ENCODE measurements around the gene RBM33.
A peak's percentile ranks its signal among the peaks of the same experiment; 100 is the strongest.

The RBM33 gene

GRCh38 chr7:155804431-155804831 lies 160.0 kb downstream of the RBM33 start:
- peaks cover 28% of the 10 kb centered on the region for H3K4me1 Mint-ChIP-seq
- H3K27me3 Mint-ChIP-seq (ENCODE audit: low read depth) = peaks cover 95% of the 10 kb centered on the region
- H3K9me3 Mint-ChIP-seq = no peaks in the 10 kb centered on the region
- TF ChIP-seq, protein P1, sequence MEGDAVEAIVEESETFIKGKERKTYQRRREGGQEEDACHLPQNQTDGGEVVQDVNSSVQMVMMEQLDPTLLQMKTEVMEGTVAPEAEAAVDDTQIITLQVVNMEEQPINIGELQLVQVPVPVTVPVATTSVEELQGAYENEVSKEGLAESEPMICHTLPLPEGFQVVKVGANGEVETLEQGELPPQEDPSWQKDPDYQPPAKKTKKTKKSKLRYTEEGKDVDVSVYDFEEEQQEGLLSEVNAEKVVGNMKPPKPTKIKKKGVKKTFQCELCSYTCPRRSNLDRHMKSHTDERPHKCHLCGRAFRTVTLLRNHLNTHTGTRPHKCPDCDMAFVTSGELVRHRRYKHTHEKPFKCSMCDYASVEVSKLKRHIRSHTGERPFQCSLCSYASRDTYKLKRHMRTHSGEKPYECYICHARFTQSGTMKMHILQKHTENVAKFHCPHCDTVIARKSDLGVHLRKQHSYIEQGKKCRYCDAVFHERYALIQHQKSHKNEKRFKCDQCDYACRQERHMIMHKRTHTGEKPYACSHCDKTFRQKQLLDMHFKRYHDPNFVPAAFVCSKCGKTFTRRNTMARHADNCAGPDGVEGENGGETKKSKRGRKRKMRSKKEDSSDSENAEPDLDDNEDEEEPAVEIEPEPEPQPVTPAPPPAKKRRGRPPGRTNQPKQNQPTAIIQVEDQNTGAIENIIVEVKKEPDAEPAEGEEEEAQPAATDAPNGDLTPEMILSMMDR (IDR thresholded peaks at IDR 0.05; ENCODE audit: unreplicated experiment in 3 of 3) = no peak
- no peak overlapping the region for H3K27ac Mint-ChIP-seq
- peak overlapping the region; percentile 39 to 67 (median 64) for H3K4me3 Mint-ChIP-seq
- H3K36me3 Mint-ChIP-seq (ENCODE audit: low read depth) = no peaks in the 10 kb centered on the region

DNA sequence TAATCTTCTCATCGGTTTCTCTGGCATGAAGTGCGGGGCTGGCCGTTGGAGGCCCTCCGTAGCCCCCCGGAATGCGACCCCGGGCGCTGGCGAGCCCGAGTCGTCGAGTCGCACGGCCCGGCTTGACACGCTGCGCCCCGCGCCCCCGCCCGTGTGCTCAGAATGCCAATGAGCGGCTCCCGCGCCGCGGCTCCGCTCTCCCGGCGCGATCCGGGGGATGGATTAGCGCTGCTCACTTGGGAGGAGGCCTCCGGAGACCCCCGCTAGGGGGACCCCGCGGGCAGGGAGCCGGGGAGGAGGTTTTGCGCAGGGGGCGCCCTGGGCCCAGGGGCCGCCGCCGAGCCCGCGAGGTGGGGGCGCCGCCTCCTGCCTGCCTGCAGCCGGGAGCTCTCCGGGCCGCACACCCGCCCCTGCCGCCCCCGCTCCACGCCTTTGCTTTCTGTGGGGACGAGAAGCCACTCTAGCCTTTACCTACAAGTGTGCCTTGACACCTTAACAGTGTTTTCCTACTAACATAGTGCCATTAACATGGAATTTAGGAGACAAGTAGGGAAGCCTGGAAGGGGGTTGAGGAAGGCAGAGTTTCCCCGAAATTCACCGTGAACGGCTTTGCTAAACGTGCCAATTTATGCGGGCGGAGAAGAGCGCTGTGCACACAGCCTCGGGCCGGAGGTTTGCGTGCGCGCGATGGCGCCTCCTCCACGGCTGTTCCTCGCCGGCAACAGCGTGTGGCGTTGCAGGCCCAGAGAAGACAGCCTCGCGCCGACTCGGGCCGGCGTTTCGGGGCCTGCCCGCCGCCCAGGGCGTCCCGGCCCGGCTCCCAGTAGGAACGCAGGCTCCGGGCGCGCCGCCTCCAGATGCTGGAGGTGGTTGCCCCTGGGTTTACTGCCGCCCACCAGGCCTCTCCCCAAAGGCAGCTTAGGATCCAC lies 160.7 kb downstream of the RBM33 start:
- peaks cover 28% of the 10 kb centered on the region for H3K4me1 Mint-ChIP-seq
- H3K27ac Mint-ChIP-seq = no peak overlapping the region
- peak overlapping the region; percentile 67 to 82 (median 77) for H3K4me3 Mint-ChIP-seq
- no peaks in the 10 kb centered on the region for H3K36me3 Mint-ChIP-seq (ENCODE audit: low read depth)
- TF ChIP-seq, protein P1 (IDR thresholded peaks at IDR 0.05; ENCODE audit: unreplicated experiment in 3 of 3) = peak; percentile 43 to 78 (median 60)
- peaks cover 93% of the 10 kb centered on the region for H3K27me3 Mint-ChIP-seq (ENCODE audit: low read depth)
- H3K9me3 Mint-ChIP-seq = no peaks in the 10 kb centered on the region

DNA sequence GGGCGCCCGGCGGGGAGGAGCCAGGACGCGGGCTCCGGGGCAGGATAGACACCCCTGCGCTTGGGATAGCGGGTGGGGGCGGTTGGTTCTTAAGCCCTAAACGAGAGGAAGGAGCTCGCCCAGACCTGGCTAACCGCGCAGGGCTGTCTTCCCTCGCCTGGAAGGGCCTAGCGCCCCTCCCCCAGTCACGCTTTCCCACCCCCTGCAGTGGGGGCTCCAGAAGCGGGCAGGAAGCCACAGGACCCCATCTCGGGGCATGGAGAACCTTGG lies 161.3 kb downstream of the RBM33 start:
- Mint-ChIP-seq H3K4me3 (no peak overlapping the region), H3K4me1 (peaks cover 31% of the 10 kb centered on the region), H3K36me3 (ENCODE audit: low read depth) (no peaks in the 10 kb centered on the region), H3K27me3 (ENCODE audit: low read depth) (peaks cover 93% of the 10 kb centered on the region), H3K9me3 (no peaks in the 10 kb centered on the region), H3K27ac (no peak overlapping the region)
- TF ChIP-seq, protein P1 (IDR thresholded peaks at IDR 0.05; ENCODE audit: unreplicated experiment in 3 of 3) = no peak

DNA sequence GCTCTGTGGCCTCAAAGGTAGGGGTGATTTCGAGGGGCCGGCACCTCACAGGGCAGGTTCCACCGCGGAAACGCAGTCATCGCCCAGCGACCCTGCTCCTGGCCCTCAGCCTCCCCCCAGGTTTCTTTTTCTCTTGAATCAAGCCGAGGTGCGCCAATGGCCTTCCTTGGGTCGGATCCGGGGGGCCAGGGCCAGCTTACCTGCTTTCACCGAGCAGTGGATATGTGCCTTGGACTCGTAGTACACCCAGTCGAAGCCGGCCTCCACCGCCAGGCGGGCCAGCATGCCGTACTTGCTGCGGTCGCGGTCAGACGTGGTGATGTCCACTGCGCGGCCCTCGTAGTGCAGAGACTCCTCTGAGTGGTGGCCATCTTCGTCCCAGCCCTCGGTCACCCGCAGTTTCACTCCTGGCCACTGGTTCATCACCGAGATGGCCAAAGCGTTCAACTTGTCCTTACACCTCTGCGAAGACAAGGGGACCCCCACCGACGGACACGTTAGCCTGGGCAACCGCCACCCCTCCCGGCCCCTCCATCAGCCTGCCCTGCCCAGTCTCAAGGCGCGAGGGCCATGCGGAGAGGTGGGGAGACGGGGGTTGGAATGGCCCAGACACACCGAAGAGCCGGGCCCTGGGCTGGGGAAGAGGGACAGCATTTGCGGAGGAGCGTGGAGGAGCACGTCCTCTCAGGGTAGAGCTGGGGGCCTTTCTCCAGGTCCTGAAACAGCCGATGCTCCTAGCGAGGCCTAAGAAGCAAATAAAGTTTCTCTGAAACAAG lies 161.8 kb downstream of the RBM33 start:
- Mint-ChIP-seq H3K4me1 (peaks cover 35% of the 10 kb centered on the region), H3K36me3 (ENCODE audit: low read depth) (no peaks in the 10 kb centered on the region), H3K27me3 (ENCODE audit: low read depth) (peaks cover 93% of the 10 kb centered on the region), H3K9me3 (no peaks in the 10 kb centered on the region), H3K27ac (no peak overlapping the region), H3K4me3 (peak overlapping the region; percentile 54 to 56 (median 54))
- TF ChIP-seq, protein P1 (IDR thresholded peaks at IDR 0.05; ENCODE audit: unreplicated experiment in 3 of 3) = no peak

- H3K27me3 Mint-ChIP-seq (ENCODE audit: low read depth) = peaks cover 93% of the 10 kb centered on the region
- no peaks in the 10 kb centered on the region for H3K9me3 Mint-ChIP-seq
- peak overlapping the region; percentile 56 to 92 (median 72) for H3K27ac Mint-ChIP-seq
- TF ChIP-seq, protein P1 (IDR thresholded peaks at IDR 0.05; ENCODE audit: unreplicated experiment in 3 of 3) = no peak
- peaks cover 42% of the 10 kb centered on the region for H3K4me1 Mint-ChIP-seq
- H3K4me3 Mint-ChIP-seq = peak overlapping the region; percentile 63 to 79 (median 75)
- H3K36me3 Mint-ChIP-seq (ENCODE audit: low read depth) = no peaks in the 10 kb centered on the region
These were observed 162.7 kb downstream of the RBM33 start for GRCh38 chr7:155807065-155807671.
